GM19240 (cell line): ENCODE results near the gene RXRG.

ENCODE experiments used
- DNase-seq: peaks from one replicate; pipeline ENCODE4 v3.0.0; 2011; ENCODE audit warnings: low spot score; ENCODE audit not compliant: insufficient read length

The RXRG gene

DNA sequence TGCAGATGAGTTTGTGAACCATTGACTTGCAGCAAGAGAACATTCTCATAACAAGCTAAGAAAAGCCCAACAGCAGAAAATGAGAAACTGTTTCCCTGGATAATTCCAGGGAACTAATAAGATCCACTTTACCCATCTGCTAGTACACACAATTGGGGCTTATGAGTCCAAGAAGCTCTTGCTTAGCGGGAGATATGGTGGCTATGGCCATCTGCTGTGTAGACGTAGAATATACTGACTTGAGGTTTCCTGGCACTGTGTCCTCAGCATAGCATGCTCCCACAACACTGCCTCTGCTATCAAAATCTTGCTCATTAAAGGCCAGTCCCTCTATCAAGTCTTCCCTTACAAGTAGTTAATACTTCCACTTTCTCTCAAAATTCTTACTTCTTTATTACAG, 6.8 kb upstream of the RXRG start:
- no peak for DNase-seq

DNA sequence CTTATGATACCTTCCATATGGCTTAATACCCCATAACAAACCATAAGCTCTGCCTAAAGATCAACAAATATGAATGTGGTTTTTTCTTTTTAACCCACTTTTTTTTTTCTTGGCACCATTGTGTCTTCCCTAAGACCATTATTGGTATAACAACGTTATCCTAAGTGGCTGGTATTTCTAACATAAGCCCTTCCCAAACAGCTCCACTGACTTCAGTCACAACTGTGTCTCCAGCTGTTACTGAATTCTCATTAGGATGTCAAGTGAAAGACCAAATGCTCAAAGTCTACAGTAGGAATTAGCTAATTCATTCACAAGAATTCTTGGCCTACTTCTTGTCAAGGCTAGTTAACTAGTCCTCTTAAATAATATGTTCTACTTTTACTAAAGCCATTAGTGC, 4.2 kb upstream of the RXRG start:
- DNase-seq, result no peak

DNA sequence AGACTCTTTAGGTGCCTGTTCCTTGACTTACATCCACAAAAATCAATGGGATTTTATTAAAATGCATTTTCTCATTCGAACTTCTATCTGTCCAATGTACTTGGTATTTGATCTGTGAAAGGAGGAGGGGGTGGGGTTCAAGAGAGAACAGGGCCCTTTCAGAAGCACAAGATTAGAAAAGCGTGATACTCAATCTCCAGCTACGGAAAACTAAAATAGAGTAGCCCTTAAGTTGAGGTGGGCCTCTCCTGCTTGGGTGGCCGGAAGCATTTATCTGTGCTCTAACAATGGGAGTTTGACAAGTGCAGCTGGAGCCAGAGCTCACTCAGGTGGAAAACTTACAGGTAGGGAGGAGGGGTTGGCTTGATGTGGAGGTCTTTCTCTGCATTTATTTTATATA, 462 bp upstream of the RXRG start:
- no peak for DNase-seq

DNA sequence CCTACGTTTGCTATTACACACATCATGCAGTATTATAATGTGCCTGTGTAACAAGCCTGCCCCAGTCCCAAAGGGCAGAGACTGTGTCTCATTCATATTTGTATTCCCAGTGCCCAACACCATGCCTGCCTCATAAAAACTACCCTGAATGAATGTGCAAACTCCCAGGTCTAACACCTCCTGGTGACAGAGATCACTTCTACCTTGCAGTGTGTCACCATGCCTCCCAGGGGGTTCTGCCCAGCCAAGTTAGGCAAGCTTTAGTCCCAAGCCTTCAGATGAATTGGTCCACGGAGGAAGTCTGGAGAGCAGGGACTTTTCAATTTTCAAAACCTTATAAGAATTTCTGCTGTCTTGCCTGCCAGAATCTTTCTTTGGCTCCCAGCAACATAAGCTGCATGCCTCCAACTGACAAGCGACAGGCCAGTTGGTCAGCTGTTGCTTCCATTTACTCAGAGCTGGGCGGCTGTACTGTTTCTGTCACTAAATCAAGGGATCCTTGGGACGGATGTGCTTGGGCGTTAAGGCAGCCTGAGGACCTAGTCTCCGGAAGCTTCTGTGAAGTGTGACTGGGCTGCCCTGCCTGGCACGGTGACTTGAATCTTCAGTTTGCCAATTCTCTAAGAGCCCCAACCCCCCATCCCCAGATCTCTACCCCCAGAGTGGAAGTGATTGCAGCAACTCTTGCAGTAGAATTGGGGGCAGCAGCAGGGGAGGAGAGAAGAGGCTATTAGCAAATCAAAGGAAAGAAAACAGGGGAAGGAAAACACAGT, 1.2 kb downstream of the RXRG start:
- DNase-seq, result no peak

DNA sequence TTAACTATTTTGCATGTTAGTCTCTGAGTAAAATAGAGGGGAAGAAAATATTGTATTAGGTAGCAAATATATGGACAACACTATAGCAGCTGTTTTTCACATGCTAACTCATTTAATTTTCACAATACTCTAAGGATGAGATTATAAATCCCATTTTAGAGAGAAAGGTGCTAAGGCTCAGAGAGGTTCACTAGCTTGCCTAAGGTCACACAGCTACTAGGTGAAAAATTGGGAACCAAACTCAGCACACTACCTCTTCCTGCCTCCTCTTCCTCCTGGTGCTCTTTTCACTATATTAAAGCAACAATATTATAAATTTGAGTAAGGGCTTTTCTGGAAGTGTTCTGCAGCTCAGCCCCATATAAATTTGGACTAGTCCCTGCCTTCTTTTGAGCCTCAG, 2.3 kb downstream of the RXRG start:
- DNase-seq, result no peak

DNA sequence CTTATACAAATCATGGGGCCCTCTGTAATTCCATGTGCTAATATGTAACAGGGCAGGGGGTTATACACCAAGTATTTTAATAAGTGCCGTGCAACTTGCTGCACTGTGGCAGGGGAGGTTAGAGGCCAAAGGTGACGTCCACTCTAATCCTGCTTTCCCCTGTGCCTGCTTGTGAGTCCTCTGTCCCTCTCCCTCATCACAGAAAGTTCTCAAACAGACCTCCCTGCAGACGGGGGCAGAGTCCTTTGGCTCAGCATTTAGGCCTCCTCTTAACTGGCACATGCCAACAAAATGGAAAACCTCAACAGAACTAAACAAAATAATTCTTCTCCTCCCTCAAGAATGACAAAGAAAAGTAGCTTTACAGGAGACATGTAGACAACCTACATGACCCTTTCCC, 2.9 kb downstream of the RXRG start:
- no peak for DNase-seq

DNA sequence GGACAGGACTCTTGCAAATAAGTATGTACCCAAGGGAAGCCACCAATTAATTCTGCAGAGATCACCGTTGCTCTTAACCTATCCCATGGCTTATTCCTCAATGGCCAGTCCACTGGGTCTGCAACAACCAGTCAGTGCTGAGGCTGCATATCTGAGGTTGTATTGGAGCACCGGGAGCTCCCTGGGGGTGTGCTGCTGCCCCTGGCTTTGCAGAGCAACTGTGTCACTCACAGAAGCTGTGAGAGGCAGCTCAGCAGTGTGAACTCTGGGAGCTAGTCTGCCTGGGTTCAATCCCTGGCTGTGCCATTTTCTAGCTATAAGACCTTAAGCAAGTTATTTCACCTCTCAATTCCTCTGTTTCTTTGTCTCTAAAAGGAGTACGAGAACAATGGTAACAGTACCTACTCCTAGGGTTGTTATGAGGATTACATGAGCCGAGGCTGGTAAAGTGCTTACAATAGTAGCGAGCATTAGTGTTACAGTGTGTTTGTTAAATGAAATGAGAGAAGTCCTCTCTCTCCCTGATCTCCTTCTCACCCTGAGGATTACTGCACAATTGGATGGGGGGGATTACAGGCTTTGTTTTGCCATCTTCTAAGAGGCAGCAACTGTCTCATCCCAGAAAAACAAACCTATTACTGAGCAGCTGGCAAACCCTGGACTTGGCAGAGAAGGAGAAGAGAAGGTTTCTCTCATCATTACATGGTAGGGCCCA, 3.6 kb downstream of the RXRG start:
- DNase-seq, result no peak

DNA sequence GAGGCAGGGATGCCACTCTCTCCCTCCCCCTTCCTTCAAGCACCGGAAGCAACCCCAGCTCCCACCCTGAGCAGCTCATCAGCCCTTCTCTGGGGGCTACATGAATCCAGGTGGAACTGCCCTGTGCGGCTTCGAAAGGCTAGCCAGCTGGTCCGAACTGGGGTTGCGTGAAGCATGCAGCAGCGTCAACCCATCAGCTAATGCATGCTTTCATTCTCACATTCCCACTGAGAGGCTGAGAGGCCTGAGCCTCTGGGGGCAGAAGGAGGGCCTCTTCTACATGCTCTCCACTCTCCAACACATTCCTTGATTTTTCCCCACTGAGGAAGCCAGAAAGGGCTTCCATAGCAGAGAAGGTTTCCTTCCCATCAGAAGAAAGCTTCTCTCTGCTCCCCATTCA, 5.6 kb downstream of the RXRG start:
- DNase-seq, result no peak

DNA sequence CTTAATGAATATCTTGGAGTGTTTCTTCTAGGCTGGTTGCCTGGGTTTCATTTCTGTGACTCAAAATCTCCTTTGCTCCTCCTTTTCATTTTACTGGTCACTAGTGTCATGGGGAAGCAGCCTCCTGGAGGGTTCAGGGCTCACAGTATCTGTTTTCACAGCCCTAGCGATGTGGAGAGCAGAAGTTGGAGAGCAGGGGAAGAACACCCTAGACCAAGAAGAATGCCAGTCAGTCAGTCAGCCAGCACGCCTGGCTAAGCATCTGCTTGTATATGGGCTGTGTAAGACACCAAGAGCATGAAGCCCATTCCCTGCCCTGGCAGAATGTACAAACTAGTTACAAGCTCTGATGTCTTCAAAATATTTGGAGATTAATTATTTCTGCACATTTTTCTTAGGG, 7.9 kb downstream of the RXRG start:
- no peak for DNase-seq

DNA sequence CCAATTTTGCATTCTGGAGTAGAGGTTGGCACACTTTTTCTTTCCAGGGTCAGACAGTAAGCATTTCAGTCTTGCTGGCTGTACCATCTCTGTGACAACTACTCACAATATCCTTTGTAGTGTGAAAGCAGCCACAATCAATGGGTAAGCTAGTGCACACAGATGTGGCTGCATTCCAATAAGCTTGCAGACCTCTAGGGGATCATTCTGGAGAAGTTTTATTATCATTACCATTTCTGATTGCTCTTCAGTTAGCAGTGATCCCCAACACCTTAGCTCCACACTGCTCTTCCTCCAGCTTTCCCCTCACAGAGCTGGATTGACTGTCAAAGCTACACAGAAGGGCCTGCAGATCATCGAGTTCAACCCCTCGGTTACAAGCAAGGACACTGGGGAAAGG, 9.1 kb downstream of the RXRG start:
- DNase-seq, result no peak

DNA sequence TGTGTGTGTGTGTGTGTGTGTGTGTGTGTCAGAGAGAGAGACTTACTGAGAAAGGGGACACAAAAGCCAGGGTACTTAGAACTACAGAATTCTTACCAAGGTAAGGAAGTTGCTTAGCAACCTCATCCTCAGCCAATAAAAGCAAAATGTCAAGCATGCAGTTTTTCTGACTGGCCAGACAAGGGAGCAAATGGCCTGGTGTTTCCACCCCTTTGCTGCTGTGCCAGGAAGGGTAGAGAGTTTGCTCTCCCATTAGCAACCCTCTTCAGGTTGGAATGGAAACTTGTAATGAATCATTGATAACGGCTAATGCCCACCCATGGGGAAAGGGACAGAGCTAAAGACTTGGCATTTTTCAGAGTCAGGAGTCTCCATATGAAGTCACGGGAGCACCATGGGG, 10.6 kb downstream of the RXRG start:
- no peak for DNase-seq

DNA sequence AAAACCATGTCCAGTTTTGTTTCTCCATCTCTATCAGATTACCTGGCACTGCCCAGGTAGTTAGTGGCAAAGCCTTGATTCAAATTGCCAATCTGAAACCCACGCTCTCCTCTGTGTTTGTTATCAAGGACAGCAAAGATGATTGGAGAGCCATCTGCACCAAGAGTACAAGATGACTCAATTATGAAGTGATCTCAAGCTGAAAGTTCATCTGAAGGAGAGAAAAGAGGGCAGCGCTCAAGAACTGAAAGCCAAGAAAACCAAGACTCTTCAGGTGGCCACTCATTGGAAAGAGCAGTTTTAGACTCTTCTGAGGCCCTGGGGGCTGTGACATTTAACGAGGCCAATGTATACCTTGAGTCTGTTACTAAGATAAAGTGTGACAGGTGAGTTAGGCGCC, 13.8 kb downstream of the RXRG start:
- DNase-seq, result no peak

DNA sequence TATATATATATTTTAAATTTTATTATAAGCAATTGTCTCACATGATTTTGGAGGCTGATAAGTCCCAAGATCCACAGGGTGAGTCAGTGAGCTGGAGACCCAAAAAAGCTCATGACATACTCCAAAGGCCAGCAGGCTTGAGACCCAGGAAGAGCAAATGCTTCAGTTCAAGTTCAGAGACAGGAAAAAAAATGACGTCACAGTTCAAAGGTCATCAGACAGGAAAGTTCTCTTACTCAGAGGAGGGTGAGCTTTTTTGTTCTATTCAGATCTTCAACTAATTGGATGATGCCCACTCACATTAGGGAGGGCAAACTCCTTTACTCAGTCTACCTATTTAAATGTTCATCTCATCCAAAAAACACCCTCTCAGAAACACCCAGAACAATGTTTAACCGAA, 18.2 kb downstream of the RXRG start:
- DNase-seq, result no peak

DNA sequence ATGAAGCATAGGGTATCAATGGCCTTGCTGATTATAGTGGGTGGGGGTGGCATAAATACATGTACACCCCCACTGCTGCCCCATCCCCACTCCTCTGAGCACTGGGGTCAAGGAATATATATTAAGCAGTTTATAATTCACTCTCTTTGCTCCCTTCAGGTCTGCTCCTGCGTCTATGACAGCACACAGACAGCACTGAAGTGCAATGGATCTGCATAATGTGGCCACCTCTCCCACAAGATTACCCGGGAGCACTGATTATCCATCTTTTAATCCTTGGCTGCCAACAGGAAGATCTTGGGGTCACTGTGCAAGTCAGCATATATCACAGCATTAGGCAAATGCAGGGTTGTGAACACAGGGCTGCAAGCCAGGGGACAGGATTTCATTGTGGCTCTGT, 19.3 kb downstream of the RXRG start:
- no peak for DNase-seq

DNA sequence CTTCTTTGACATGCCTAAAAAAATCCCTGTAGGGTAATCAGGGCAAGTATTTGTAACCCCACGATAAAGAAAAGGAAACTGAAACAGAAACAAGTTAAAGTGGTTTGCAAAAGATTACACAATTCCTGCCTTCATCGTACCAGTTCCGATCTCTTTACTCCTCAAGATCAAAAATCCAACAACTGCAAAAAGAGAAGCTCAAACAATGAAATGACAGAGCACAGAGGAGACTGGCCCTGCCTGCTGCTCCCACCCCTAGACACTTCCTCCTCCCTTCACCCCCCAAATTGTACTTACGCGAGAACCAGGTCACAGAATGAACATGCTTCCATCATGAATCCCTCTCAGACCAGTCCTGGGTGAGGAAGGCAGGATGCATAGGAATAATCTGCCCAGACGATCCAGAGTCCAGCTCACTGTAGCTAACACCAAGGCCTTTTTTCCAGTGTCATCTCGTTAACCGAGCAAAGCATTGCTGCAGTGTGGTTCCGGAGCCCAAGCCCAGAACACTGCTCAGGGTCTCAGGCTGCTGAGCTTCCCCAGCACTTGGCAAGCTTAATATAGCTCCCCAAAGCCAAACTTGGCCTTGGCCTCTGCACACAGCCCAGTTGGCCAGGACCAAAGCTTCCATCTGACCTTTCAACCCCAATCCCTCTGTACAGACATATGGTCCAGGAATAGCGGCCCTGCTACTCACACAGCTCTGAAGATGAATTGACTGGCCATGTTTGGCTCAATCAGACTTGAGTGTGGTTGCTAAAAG, 20.3 kb downstream of the RXRG start:
- DNase-seq, result peak; percentile 8

DNA sequence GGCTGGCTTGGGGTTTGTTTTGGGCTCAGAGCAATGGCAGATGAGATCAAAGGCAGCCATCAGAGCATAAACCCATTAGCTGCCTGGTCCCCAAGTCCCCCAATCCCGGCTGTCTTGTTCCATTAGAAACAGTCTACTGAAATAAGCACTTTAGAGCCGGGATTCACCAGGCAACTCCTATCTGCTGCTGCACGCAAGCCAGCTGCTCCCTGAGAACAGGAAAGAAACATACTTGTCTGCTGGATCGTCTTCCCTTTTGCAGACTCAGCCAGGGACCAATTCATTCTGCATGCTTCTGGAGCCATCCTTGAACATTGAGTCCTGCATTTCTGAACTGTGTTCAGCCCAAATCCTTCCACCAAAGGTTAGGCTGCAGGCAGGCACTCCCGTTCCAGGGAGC, 21.8 kb downstream of the RXRG start:
- DNase-seq, result no peak

DNA sequence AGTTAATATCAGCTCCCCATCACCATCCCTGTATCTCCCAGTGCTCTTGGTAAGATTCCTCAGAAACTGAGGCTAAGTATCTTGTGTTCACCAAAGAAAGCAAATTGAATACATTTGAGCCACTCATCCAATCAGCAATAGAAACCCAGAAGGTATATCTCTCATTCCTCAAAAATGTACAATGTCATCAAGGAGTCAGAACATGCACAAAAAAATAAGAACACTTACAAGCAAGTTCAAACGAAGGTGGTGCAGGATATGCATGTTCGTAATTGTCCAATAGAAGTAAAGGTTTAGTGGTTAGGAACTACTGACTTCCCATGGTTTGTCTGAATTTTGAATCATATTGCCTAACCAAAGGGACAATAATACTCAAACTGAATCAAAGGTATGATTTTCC, 24.3 kb downstream of the RXRG start:
- DNase-seq, result no peak

DNA sequence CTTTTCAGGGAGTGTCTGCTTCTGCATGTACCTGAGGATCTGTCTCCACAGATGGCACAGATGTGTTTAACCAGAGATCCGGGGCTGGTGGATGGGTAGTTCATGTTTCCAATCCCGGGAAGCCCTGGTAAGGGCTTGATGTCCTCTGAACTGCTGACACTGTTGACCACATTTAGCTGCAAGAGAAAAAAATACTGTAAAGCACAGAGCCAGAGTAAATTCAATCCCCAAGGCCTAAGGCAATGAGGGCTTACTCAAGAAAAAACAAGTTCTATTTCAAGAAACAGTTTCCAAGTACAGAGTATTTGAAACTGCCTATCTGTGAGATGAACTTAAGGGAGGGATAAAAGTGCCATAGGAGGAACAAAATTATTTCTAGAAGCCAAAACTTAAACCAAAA, 25.1 kb downstream of the RXRG start:
- DNase-seq, result no peak

DNA sequence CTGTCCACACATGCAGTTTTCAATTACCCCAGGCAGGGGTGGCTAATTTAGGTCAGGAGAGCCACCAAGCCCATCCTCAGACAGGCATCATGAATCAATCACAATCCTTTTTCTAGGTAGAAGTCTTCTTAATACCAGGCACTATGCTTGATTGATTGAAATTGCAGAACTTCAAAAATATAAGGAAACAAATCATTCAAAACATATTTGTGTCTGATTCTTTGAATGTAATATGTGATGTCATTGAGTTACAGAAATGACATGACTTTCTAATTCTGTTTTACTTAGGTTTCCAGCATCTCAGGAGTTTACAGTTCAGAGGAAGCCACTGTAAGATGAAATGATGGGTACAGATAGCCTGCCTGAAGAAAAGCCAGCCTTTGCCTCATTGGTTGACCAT, 26.7 kb downstream of the RXRG start:
- DNase-seq, result no peak

DNA sequence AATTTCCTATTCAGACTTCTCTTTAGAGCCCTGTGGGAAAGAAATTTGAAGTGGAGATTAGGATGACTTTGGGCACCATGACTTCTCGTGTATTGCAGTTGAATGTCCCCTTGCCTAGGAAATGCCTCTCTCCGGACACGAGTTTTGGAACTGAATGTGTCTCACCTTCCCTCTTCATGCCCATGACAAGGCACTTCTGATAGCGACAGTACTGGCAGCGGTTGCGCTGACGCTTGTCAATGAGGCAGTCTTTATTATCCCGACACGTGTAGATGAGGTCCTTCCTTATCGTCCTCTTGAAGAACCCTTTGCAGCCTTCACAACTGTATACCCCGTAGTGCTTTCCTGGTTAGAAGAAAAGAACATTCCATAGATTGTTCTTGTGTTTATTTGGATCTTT, 28.1 kb downstream of the RXRG start:
- no peak for DNase-seq

DNA sequence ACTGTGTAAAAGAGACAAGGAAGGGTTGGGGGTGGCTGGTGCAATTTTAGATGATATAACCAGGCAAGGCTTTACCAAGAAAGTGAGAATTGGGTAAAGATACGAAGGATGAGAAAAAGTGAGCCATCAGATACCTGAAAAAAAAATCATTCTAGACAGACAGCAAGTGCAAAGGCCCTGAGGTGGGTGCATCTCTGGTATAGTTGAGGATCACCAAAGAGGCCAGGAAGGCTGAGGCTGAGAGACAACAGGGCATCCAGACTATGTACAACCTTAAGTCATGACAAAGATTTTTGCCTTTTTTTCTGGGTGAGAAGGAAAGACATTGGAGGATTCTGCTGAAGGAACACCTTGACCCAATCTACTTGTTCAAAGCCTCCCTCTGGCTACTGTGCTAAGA, 29.9 kb downstream of the RXRG start:
- DNase-seq, result no peak

DNA sequence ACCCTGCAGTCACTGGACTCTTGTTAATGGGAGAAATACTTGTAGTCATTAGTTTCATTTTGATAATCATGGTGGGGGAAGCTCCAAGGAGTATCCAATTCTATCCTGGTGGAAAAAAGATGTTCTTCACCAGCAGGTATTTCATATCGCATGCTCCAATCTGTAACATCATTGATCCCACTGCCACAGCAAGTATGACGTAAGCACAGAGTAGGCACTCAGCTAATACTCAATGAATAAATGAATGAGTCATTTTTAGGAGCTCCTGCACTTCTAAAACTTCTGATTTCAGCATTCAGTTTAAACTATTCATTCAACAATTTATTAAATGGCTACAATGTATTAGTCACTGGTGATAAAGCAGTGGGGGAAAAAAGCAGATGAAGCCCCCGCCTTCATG, 30.3 kb downstream of the RXRG start:
- no peak for DNase-seq

DNA sequence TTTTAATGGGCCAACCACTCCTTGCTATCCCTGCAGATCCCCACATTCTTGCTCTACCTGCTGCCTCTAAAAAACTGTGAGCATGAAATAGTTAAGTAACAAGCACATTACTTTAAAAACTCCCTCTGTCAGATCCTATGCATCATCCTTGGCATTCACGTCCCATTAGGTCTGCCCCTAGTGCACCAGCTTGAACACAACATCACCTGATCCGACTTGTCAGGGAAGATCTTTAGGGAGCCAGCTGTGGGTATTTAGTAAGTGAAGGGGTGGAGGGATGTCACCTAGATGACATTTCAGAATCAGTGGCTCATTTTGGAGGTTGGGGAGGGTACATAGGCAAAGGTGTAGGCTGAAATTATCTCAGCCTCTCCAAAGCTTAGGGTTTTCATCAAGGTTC, 33.5 kb downstream of the RXRG start:
- no peak for DNase-seq
